ENCODE measurements around the gene PPP1R3G.

The PPP1R3G gene

DNA sequence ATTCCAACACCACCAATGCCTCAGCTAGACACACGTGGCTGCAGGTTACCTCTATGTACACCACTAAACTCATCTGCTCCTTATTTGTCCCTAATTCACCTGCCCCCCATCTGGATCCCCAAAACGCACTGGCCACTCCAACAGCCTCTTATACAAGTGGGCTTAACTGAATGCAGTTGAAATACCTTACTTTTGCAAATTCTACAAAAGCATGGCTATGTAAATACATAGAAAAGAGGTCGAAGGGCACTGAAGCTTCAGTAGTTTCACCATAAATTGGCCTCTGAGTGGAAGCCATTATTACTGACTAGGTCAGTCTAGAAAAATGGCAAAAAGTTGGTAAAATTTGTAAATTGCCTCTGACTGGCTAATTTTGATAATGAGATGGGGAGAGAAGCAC lies 11.1 kb upstream of the PPP1R3G start:
- no peak for DNase-seq

DNA sequence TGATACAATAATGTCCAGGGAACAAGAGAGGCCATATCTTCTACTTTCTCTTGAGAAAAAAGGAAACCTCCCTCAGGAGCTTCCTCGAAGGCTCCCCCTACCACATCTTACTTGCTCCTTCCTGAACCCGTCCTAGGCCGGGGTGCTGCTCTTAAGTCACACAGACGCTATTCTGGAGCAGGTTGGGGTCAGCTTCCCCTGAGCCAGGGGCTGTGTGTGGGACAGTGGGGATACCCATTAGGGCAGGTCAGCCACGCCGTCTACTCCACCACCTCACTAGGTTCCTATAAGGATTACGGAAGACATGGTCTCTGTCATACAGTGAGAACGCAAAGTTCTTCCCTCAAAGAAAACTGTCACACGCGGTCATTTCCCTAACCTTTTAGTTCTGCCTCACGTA lies 8.2 kb upstream of the PPP1R3G start:
- DNase-seq, result no peak

DNA sequence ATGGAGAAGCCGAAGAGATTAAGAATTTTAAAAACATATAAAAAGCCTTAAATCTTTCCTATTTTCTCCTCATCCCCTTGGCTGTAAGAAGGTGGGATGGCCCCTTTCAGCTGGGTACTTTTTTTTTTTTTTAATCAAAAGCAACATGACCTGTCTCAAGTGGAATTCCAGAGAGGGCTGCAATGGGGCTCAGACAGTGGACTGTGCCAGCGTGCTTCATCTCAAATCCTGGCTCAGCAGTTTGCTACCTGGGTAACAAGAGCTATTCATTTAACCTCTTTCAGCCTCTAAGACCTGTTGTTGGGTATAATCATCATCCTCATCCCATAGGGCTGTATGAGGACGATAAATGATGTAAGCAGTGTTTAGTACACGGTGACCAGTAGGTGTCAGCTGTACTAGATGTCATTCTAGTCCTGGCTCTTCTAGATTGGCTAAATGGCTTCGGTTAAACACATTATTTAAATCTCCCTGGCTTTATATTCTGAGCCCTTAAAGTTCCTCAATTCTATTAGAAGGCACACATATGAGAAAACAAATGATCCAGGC lies 6.9 kb upstream of the PPP1R3G start:
- no peak for DNase-seq

DNA sequence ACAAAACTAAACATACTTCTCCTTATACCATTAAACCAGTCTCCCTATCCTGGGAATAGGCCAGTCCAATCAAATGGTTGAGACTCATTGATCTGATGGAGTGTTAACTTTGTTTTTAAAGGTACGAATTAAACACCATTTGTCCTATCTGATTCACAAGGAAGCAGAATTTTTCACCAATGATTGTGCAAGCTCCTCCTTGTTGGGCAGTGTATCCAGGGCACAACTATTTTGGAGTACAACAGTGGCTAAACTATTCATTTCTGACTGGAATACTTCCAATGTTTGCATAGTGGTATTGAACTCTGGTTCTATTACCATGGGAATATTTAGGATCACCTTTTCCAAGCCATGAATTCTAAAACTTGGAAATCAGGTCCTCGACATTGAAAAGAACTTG lies 5.4 kb upstream of the PPP1R3G start:
- DNase-seq, result no peak

DNA sequence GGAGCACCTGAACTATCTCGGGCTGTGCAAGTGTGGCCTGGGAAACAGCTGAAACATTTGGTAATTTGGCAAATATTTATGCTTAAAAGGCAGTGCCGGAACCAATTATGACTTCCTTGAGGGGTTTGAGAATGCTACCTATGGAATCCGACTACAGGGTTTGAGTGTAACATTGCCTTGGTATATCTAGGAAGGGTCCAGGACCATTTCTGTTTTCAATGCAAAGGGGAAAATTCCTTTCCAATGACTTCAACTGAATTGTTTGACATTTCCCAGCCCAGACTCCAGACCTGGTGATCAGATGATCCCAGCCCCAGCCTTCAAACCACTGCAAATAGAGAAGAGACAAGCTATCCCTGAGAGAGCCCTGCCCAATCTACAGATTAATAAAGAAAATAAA lies 4.6 kb upstream of the PPP1R3G start:
- DNase-seq, result peak; percentile 25

DNA sequence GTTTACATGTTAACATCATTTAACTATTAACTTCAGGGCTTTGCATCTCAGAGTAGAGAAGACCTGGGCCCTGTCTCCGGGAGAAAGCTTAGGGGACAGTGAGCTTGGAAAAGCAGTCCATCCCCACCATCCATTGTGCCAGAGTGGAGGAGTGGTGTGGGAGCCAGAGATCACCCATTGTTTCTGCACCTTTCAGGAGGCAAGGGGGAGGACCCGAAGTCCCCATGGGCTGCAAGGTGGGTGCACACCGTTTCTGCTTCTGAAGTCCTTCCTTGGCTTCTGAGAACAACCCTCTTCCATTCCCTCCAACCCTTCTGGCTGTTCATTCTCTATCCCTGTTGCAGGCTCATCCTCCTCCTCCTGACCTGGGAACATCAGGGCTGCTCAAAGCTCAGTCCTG lies 4.0 kb upstream of the PPP1R3G start:
- DNase-seq, result no peak

DNA sequence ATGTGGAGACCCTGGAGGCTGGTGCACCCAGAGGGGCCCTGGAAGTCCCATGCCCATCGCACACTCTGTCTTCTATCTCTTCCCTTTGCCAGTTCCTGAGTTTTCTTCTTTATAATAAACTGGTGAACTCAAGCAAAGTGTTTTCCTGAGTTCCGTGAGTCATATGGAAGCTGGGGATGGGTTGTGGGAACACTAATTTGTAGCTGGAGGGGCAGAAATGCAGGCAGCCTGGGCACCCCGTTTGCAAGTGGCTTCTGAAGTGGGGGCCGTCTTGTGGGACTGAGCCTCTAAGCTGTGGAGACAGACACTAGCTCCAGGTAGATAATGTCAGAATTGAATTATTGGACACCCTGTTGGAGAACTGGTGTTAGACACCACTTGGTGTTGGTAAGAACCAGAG lies 3.2 kb upstream of the PPP1R3G start:
- peak; percentile 43 for DNase-seq

DNA sequence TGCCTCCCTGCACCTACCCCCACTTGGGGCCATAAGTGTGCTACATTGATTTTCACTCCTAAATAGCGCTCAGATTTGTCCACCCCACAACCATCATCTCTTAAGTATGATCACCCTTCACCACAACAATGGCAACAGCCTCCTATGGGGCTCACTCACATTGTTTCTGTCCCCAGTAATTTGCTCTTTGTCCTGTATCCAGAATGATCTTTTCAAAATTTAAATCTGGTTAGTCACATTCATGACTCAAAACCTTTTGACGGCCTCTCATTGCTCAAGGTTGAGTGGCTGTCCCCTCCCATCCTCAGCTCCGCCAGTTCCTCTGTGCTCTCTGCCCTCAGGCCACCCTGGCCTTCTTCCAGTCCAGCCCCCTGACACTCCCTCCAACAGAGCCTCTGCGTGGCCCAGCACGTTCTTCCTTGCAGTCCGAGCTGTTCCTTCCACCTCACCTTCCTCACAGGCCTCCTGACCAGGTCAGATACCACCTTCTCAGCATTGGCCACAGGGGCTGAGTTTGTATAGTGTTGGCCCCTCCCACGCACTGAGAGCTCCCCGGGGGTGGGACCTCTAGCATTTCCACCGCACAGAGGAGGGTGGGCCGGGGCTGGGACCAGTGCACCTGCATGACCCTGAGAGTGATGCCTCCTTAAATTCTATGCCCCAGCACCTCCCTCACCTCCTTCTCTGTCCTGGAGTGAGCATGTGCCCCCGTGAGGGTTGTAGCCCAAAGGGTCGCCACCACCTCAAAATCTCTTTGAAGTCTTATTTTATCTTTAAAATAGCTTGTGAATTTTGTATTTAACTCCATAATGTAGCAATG lies 2.4 kb upstream of the PPP1R3G start:
- peak; percentile 98 for DNase-seq

DNA sequence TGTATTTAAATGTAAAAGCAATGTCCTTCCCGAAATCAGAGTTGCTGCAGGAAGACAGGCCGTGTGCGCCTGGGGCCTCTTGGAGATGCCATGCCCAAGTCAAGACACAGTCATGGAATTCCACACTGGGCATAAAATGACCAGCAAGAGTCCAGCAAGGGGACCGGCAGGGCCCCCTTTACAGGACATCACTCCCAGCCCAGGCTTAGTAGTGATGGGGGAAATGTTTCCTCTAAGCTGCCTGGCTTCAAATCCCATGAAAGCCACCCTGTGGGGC lies 1.9 kb upstream of the PPP1R3G start:
- DNase-seq, result no peak

DNA sequence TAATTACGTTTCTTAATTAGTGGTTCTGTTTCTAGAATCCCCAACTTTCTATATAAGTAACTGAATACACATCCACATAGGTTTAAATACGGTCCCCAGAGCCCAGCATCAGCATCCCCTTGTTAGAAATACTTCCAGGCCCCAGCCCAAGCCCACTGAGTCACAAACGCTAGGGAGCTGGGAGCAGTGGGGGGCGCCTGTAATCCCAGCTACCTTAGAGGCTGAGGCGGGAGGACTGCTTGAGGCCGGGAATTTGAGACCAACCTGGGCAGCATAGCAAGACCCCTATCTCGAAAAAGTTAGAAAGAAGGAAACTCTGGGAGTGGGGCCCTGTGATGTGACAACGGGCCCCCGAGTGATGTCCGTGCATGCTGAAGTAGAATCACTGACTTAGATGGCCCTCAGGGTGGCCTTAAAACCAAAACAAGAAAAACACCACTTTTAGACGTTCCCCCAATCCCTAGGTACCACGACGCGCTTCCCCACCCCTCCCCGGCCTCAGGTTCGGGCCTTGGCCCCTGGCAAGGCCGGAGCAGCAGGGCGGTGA lies 1.3 kb upstream of the PPP1R3G start:
- DNase-seq, result no peak

DNA sequence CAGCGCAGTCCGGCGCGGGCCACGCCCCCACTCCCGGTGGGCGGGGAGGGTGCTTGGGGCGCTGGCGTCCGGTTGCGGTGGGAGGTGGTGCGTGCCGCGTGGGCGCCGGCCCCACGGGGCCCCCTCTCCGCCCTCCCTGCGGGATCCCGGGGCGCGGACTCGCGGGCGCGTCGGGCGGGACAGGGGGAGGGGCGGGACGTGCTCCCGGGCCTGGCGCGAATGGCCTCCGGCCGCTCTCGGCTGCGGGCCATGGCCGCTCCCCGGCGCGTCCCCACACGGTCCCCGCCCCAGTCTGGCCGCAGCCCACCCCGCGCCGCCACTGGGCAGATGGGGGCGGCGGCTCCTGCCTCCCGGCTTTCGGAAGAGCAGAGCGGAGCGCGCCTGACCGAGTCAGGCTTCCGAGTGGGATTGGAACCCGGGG lies 771 bp upstream of the PPP1R3G start:
- no peak for DNase-seq

DNA sequence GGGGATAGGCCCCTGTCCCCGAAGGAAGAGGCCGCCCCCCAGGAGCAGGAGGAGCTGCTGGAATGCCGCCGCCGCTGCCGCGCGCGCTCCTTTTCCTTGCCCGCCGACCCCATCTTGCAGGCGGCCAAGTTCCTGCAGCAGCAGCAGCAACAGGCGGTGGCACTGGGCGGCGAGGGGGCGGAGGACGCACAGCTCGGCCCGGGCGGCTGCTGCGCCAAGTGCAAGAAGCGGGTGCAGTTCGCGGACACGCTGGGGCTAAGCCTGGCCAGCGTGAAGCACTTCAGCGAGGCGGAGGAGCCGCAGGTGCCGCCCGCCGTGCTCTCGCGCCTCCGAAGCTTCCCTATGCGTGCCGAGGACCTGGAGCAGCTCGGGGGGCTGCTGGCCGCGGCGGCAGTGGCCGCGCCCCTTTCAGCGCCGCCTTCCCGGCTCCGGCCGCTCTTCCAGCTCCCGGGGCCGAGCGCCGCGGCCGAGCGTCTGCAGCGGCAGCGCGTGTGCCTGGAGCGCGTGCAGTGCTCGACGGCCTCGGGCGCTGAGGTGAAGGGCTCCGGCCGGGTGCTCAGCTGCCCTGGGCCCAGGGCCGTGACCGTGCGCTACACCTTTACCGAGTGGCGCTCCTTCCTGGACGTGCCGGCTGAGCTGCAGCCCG lies 630 bp downstream of the PPP1R3G start:
- DNase-seq, result peak; percentile 62

DNA sequence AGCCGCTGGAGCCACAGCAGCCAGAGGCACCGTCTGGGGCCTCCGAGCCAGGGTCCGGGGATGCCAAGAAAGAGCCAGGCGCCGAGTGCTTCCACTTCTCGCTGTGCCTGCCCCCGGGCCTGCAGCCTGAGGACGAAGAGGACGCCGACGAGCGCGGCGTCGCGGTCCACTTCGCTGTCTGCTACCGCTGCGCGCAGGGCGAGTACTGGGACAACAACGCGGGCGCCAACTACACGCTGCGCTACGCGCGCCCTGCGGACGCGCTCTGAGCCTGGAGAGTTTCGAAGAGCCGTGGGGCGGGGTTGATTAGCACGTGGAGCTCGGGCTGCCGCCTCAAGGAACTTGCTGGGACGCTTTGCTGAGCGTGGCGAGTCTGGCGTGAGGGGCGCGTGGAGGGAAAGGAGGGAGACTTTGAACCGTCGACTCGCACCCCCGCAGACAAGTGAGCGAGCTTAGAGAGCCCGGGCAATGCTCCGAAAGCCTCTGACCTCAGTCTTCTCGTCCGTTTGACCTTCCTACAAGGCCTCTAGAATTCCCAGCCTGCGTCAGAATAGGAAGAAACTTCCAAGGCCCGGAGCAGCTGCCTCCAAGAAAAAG lies 1.3 kb downstream of the PPP1R3G start:
- no peak for DNase-seq

DNA sequence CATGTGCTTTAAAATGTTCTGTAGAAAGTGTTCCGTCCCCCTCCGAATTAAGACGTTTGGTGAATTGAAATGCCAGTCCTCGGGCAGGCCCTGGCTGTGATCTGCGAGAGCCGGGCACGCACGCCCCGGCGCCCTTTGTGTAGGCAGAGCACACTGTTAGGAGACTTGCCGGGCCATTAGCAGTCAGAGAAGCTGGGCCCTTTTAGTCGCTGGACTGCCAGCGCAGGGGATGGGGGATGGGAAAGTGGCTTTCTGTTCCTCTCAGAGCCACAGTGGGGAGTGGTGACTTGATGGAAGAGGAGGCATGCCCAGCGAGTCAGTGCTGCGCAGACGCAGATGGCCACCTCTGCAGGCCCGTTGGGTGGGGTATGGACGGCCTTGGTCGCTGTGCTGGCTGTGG lies 2.2 kb downstream of the PPP1R3G start:
- DNase-seq, result no peak

DNA sequence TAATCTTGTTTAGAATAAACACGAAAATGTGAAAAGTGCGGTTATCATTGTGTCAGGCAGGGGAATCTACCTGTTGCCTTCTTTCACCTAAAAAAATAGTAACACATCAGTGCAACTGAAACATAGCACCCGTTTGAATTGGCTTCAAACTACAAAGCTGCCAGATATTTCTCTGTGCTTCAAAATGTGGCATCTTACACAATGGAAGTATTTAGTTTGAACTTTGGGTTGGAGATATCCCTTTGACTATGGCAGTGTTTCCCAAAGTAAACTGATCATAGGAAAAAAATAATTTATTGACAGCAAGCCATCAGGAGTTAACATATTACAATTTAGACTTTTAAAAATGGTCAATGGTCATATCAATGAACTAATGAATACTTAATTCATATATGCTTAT lies 3.6 kb downstream of the PPP1R3G start:
- no peak for DNase-seq

DNA sequence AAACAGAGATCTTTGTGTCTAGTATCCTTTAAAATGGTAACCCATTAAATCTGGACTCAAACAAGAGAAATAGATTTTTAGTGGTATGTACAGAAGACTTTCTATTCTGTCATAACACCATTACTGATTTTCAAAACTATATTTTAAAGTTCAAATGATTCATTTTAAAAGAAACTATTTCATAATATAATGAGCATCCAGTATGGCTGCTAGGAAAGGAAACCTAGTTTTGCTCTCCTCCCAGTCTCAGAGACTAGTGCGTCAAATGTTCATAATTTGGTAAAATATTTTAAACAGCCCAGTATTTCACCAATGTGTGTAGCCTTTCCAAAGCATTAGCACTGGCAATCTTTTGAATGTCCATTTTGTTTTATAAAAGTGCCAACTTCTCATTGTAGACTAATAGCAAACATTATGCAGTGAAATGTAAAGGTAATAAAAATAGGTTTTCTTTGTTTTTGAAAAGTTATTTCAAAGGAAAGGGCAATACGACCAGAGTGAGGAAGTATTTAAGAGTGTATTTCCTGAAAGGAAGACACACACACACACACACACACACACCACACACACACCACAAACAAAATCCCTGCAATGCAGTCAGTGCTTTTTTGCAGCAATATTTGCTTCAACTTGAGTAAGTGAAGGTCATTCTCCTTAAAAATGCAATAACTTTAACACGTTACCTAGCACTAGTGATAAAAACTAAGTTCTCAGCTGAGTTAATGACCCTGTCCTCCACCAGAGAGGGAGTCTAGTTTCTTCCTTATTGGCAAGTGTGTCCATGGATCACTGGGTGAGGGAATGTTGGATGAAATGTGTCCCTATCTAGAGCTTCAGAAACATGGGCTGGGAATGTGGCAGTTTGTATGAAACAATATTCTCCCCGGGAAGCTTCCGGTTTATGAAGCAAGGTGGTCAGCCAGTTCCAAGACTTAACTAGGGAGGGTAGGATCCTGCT lies 4.6 kb downstream of the PPP1R3G start:
- DNase-seq, result no peak

DNA sequence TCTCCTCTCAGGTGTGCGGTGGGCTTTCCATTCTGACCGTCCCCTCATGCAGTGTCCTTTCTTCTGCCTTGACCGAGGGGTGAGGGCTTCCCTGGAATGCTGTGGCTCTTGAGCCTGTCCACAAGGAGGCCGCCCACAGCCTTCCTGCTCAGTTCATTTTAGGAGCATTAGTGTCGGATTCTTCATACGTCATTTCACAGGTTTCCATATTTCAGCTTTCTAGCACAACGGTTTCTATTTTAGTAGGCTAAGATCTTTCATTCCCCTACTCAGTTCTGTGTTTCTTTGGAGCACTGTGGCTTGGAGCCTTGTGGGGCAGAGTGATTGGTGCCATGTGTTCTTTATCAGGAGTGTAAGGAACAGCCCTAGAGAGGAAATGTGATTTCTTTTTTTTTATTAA lies 5.5 kb downstream of the PPP1R3G start:
- DNase-seq, result no peak

DNA sequence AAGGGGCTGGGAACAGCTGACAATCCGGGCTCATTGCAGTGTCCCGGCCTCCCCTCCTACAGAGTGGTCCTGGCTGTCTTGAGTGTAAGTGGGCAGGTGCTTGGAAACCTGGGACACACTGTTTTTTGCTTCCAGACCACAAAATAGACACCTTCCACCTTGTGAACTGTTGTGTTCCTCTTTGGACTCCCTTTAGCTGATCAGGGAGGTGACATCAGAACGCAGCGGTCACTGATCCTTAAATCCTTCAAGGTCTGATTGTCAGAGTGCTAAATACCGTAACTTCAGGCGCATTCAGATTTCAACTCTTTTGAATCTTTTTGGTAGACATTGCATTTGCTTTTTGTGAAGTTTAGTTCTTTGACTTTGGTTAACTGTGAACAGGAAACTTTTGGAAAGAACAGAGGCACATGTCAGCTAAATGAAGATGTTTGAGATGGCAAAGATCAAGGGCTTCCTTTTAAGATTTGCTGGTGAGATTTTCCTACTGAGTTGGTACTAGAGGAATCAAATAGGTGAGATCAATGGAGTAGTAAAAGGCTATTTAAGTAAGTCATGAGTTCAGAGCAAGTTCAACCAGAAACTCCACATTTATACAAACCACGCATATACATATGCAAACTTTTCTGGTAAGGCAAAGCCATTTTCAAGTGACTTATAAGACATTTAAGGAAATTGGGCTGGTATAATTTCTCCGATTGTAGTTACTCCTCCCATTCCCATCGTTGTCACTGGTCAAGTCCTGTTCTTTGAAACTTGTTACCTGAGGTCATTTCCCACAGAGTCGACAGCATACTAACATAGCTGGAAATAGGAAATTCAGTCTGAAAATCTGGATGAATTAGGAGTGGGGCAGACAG lies 6.3 kb downstream of the PPP1R3G start:
- DNase-seq, result no peak

DNA sequence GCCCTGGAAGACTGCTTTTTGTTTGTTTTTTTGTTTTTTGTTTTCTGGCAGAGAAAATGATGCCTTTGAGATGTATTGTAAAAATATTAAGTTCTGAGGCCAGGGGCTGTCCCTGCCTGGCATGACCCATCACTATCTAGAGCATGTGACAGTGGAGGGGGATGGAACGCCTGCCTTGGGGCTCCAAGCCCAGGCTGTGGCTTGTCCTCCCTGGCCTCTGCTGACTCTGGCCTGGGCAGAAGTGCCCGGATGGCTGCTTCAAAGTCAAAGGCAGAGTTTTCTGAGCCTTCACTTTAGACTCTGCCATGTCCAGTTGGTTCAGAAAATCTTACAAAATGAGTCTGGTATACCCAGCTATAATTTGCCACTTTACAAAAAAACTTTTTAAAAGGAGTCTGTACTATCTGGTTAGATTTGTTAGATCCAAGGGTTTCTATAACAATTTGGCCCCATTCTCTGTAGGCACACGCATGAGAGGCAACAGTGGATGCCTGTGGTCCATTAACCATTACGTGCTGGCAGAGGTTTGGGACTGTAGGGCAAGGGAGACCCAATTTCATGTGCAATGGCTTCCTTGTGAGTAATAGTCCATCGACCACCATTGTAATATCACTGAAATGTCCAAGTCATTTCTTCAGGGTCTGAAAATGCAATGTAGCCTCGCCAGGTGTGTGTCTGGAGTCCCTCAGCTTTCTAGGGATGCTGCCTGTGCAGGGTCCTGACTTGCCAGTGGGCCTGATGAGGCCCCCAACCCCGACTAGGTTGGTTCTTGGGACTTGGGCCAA lies 8.3 kb downstream of the PPP1R3G start:
- no peak for DNase-seq

DNA sequence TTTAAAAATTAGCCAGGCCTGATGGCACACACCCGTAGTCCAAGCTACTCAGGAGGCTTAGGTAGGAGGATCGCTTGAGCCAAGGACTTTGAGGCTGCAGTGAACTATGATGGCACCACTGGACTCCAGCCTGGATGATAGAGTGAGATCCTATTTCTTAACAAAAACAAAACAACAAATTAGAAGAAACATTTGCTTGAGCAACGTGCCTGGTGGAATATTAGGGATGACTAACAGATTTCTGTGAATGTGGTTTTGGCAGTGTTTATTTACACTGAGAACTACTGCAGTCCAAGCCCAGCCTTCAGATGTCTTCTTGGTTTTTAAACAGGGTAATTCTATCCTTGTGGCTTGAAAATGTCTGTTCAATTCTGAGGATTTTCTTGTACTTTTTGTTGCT lies 9.2 kb downstream of the PPP1R3G start:
- DNase-seq, result peak; percentile 89

DNA sequence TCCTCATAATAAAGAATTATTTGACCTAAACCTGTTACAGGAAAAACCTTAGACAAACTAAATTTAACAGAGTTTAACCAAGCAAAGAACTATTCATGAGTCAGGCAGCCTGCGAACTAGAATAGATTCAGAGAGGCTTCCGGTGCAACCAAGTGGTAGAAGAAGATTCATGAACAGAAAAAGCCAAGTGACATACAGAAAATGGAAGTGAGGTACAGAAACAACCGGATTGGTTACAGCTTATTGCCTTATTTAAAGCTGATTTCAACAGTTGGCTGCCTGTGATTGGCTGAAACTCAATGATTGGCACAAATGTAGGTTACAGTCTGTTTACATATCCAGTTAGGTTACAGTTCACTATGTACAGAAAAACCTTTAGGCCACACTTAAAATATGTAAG lies 10.1 kb downstream of the PPP1R3G start:
- DNase-seq, result peak; percentile 65

Measured in EL (cell line).